ENCODE data around the gene GRXCR1. TPM values are rescaled to one million over a fixed set of nuclear protein-coding genes. Genes with fewer than 3 reads are reported as not detected.

GRXCR1 gene
- not detected for total RNA-seq

DNA sequence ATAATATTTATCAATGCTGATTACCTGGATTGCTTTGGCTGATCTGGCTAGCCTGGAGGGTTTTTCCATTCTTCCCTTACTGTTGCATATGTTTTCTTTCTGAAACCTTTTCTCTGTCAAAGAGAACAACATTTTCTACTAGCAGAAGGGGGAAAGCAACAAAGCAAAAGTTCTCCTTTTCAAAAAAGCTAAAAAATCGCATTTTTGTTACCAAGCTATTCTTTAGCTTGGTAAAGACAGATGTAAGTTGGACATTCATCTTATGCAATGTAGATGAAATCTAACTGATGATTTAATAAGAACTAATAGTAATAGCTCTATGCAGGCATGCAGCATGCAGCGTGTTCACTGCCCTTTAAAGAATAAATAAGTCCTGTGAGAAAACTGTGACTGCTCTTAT is at the start of gene GRXCR1:
TSS of gene GRXCR1 (plus strand) at position 301 of the 400 bp plus-strand sequence. CDS start 554 bp downstream, outside the sequence.
- Histone ChIP-seq H3K36me3 (no peaks in the 10 kb centered on the region), H3K27ac (no peak within 1 kb of the TSS), H3K27me3 (no peaks in the 10 kb centered on the region), H3K4me1 (no peaks in the 10 kb centered on the region), H3K4me3 (no peak within 1 kb of the TSS), H3K9me3 (no peaks in the 10 kb centered on the region)
- no peak for TF ChIP-seq POLR2A (IDR thresholded peaks at IDR 0.05)
- TF ChIP-seq, protein P1, sequence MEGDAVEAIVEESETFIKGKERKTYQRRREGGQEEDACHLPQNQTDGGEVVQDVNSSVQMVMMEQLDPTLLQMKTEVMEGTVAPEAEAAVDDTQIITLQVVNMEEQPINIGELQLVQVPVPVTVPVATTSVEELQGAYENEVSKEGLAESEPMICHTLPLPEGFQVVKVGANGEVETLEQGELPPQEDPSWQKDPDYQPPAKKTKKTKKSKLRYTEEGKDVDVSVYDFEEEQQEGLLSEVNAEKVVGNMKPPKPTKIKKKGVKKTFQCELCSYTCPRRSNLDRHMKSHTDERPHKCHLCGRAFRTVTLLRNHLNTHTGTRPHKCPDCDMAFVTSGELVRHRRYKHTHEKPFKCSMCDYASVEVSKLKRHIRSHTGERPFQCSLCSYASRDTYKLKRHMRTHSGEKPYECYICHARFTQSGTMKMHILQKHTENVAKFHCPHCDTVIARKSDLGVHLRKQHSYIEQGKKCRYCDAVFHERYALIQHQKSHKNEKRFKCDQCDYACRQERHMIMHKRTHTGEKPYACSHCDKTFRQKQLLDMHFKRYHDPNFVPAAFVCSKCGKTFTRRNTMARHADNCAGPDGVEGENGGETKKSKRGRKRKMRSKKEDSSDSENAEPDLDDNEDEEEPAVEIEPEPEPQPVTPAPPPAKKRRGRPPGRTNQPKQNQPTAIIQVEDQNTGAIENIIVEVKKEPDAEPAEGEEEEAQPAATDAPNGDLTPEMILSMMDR (IDR thresholded peaks at IDR 0.05 in 4 of 5, conservative IDR thresholded peaks at IDR 0.05 in 1 of 5), result no peak
- intact Hi-C loops (cut with DNase I; ENCODE audit: low total_unique reads), result no loop called here
- ATAC-seq, result no peak
- in situ Hi-C loops (cut with MboI; ENCODE audit: low sequenced_read_pairs in 4 of 4), result no loop called here
- no peak for DNase-seq

DNA sequence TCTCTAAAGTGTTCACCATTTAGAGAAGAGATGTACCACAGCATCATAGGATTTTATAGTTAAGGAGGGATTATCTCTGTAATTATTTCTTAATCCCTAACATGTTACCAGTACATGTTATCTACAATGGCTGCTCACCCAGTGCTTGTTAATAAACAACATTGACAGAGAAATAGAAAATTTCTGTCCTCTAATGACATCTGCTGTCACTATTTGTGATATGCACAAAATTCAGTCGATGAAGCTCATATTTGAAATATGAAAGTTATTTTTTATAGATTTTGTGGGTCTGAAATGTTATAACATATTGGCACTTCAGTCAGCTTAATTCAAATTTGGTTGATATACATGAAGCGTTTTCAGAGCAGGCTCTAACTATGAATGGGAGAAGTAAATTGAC is 48.8 kb upstream of the GRXCR1 start:
- in situ Hi-C loops (cut with MboI; ENCODE audit: low sequenced_read_pairs in 4 of 4), result no loop called here
- H3K27me3 ChIP-seq, result no peaks in the 10 kb centered on the region
- TF ChIP-seq, protein P1 (IDR thresholded peaks at IDR 0.05 in 4 of 5, conservative IDR thresholded peaks at IDR 0.05 in 1 of 5), result no peak
- no peak for TF ChIP-seq POLR2A (IDR thresholded peaks at IDR 0.05)
- no peaks in the 10 kb centered on the region for H3K36me3 ChIP-seq
- no peak overlapping the region for H3K27ac ChIP-seq
- no peaks in the 10 kb centered on the region for H3K9me3 ChIP-seq
- ATAC-seq, result no peak
- no peak overlapping the region for H3K4me3 ChIP-seq
- DNase-seq, result no peak
- no peaks in the 10 kb centered on the region for H3K4me1 ChIP-seq
- intact Hi-C loops (cut with DNase I; ENCODE audit: low total_unique reads), result no loop called here

DNA sequence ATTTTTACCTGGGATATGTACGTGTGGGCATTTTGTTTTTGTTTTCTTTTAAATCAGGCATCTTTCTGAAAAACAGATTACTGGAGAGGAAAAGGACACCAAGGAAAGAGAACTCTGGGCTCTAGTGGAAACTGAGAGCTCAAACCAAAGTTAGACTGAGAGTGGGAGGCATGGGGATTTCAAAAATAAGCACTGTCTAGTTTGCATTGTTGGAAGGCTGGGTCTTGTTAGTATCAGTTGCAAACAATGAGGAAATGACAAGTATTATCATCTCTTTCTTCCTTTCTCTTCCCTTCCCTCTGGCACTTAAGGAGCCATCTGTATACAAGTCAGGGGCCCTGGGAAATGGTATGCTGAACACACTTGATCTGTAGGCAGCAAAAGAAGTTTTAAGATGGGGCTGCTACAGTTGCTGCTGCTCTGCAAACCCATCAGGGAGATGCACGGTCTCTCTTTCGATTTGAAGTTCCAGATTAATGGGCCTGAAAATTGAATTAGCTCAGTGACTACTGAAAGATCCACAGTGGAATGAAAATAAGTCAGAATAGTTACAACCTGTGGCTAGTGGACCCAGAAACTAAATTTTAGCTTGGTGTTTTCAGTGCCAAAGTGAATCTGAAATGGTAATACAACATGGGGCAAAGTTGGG is 48.0 kb upstream of the GRXCR1 start:
- DNase-seq, result no peak
- ATAC-seq, result no peak
- Histone ChIP-seq H3K9me3 (no peaks in the 10 kb centered on the region), H3K27me3 (no peaks in the 10 kb centered on the region), H3K36me3 (no peaks in the 10 kb centered on the region), H3K27ac (no peak overlapping the region), H3K4me1 (no peaks in the 10 kb centered on the region), H3K4me3 (no peak overlapping the region)
- in situ Hi-C loops (cut with MboI; ENCODE audit: low sequenced_read_pairs in 4 of 4) (no loop called here), intact Hi-C loops (cut with DNase I; ENCODE audit: low total_unique reads) (no loop called here)
- TF ChIP-seq, protein P1 (IDR thresholded peaks at IDR 0.05 in 4 of 5, conservative IDR thresholded peaks at IDR 0.05 in 1 of 5), result no peak
- no peak for TF ChIP-seq POLR2A (IDR thresholded peaks at IDR 0.05)

- H3K27ac ChIP-seq, result no peak overlapping the region
- intact Hi-C loops (cut with DNase I; ENCODE audit: low total_unique reads), result no loop called here
Measured at GRCh38 chr4:42845586-42845985, 46.9 kb upstream of the GRXCR1 start.

More at GRCh38 chr4:42845586-42845985, 46.9 kb upstream of the GRXCR1 start:
- H3K4me3 ChIP-seq, result no peak overlapping the region
- no peak for DNase-seq
- no peaks in the 10 kb centered on the region for H3K4me1 ChIP-seq
- in situ Hi-C loops (cut with MboI; ENCODE audit: low sequenced_read_pairs in 4 of 4), result no loop called here
- H3K27me3 ChIP-seq, result no peaks in the 10 kb centered on the region
- TF ChIP-seq POLR2A (IDR thresholded peaks at IDR 0.05), result no peak
- TF ChIP-seq, protein P1 (IDR thresholded peaks at IDR 0.05 in 4 of 5, conservative IDR thresholded peaks at IDR 0.05 in 1 of 5), result no peak
- H3K36me3 ChIP-seq, result no peaks in the 10 kb centered on the region
- ATAC-seq, result no peak
- H3K9me3 ChIP-seq, result no peaks in the 10 kb centered on the region
